ENCODE data around the gene TMEM272. TPM values are rescaled to one million over a fixed set of nuclear protein-coding genes. Genes with fewer than 3 reads are reported as not detected.

Gene TMEM272
- total and polyA plus RNA-seq, 2 donors (not counting 3 experiments of a cell fraction or from before 2014, with no cell fraction given) = not detected

- BruUV-seq (replicated peaks) = no TSS peak
- Histone ChIP-seq H3K79me2 (ENCODE audit: control insufficient read depth, insufficient read depth, low read length) (no peaks in the 10 kb centered on the region), H3K27ac (ENCODE audit: insufficient read depth, low read depth, low read length) (no peak overlapping the region), H3K9me3 (replicated peaks; ENCODE audit: control insufficient read depth, insufficient read depth, low read length) (no peaks in the 10 kb centered on the region), H3K9ac (replicated peaks; ENCODE audit: extremely low read depth, insufficient read depth, low read length) (no peak overlapping the region), H3K9me1 (replicated peaks; ENCODE audit: control insufficient read depth, extremely low read depth, insufficient read depth, low read length) (no peaks in the 10 kb centered on the region), H3K4me1 (ENCODE audit: control insufficient read depth, extremely low read depth, insufficient read depth, low read length) (no peaks in the 10 kb centered on the region), H3K36me3 (ENCODE audit: control insufficient read depth in 2 of 2, extremely low read depth in 1 of 2, insufficient read depth in 2 of 2, low read length in 2 of 2) (no peaks in the 10 kb centered on the region), H3K4me3 (replicated peaks in 1 of 3; ENCODE audit: insufficient read depth in 1 of 3, low read depth in 1 of 3, low read length in 3 of 3) (no peak overlapping the region), H2AFZ (ENCODE audit: low read depth, low read length) (no peak overlapping the region), H3K27me3 (ENCODE audit: control insufficient read depth in 2 of 2, insufficient read depth in 2 of 2, low read length in 2 of 2) (peaks cover 6 to 11% of the 10 kb centered on the region in 2 experiments), H3K4me2 (ENCODE audit: insufficient read depth, low read length) (no peak overlapping the region), H4K20me1 (replicated peaks; ENCODE audit: control insufficient read depth, extremely low read depth, insufficient read depth, low read length) (no peaks in the 10 kb centered on the region)
- dilution Hi-C loops (cut with MboI; ENCODE audit: extremely low pct_ligation_motif_present, low sequenced_read_pairs) = no loop called here
- DNase-seq (ENCODE audit: low read depth, low spot score) = no peak
- intact Hi-C loops (cut with micrococcal nuclease) = no loop called here
- FAIRE-seq = no peak
- POLR2A ChIA-PET = no interaction called here
- no peak for TF ChIP-seq JUN (IDR thresholded peaks at IDR 0.05; ENCODE audit: borderline replicate concordance, insufficient read depth, insufficient read length, low read depth)
- CTCF ChIA-PET = no interaction called here
Observed at GRCh38 chr13:51841732-51842131, 3.2 kb downstream of the TMEM272 start.

GRCh38 chr13:51840917-51841316 lies 4.1 kb downstream of the TMEM272 start:
- Histone ChIP-seq H3K4me1 (ENCODE audit: control insufficient read depth, extremely low read depth, insufficient read depth, low read length) (no peaks in the 10 kb centered on the region), H3K4me2 (ENCODE audit: insufficient read depth, low read length) (no peak overlapping the region), H3K9me3 (replicated peaks; ENCODE audit: control insufficient read depth, insufficient read depth, low read length) (no peaks in the 10 kb centered on the region), H3K4me3 (replicated peaks in 1 of 3; ENCODE audit: insufficient read depth in 1 of 3, low read depth in 1 of 3, low read length in 3 of 3) (no peak overlapping the region), H3K9me1 (replicated peaks; ENCODE audit: control insufficient read depth, extremely low read depth, insufficient read depth, low read length) (no peaks in the 10 kb centered on the region), H4K20me1 (replicated peaks; ENCODE audit: control insufficient read depth, extremely low read depth, insufficient read depth, low read length) (no peaks in the 10 kb centered on the region), H3K27me3 (ENCODE audit: control insufficient read depth in 2 of 2, insufficient read depth in 2 of 2, low read length in 2 of 2) (peaks cover 6 to 11% of the 10 kb centered on the region in 2 experiments), H3K9ac (replicated peaks; ENCODE audit: extremely low read depth, insufficient read depth, low read length) (no peak overlapping the region), H3K79me2 (ENCODE audit: control insufficient read depth, insufficient read depth, low read length) (no peaks in the 10 kb centered on the region), H3K36me3 (ENCODE audit: control insufficient read depth in 2 of 2, extremely low read depth in 1 of 2, insufficient read depth in 2 of 2, low read length in 2 of 2) (no peaks in the 10 kb centered on the region), H3K27ac (ENCODE audit: insufficient read depth, low read depth, low read length) (no peak overlapping the region), H2AFZ (ENCODE audit: low read depth, low read length) (no peak overlapping the region)
- FAIRE-seq = no peak
- CTCF ChIA-PET = interaction anchor here (0.6 kb wide), 1 partner anchor 25 kb away, joined by 3 read pairs; no protein-coding TSS in a partner anchor
- dilution Hi-C loops (cut with MboI; ENCODE audit: extremely low pct_ligation_motif_present, low sequenced_read_pairs) = no loop called here
- BruUV-seq (replicated peaks) = no TSS peak
- TF ChIP-seq FOS (IDR thresholded peaks at IDR 0.05; ENCODE audit: borderline replicate concordance, insufficient read depth, low read length) = no peak
- TF ChIP-seq EZH2 (IDR thresholded peaks at IDR 0.05; ENCODE audit: borderline replicate concordance, low read depth, low read length, severe bottlenecking) = no peak
- TF ChIP-seq JUN (IDR thresholded peaks at IDR 0.05; ENCODE audit: borderline replicate concordance, insufficient read depth, insufficient read length, low read depth) = no peak
- no peak for TF ChIP-seq POLR2A (IDR thresholded peaks at IDR 0.05; ENCODE audit: low read depth, low read length)
- no peak for TF ChIP-seq POLR2AphosphoS5 (IDR thresholded peaks at IDR 0.05; ENCODE audit: insufficient read depth, low read depth, low read length)
- TF ChIP-seq, protein P1, sequence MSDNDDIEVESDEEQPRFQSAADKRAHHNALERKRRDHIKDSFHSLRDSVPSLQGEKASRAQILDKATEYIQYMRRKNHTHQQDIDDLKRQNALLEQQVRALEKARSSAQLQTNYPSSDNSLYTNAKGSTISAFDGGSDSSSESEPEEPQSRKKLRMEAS (IDR thresholded peaks at IDR 0.05; ENCODE audit: insufficient read depth, insufficient read length) = no peak
- TF ChIP-seq MYC (IDR thresholded peaks at IDR 0.05; ENCODE audit: low read depth, low read length) = no peak
- TF ChIP-seq GATA2 (IDR thresholded peaks at IDR 0.05; ENCODE audit: insufficient read depth, insufficient read length, low read depth, low read length) = no peak
- TF ChIP-seq CTCF (IDR thresholded peaks at IDR 0.05; ENCODE audit: extremely low read depth in 1 of 2, insufficient read depth in 1 of 2, low read depth in 1 of 2, low read length in 2 of 2) = no peak
- POLR2A ChIA-PET = no interaction called here
- intact Hi-C loops (cut with micrococcal nuclease) = no loop called here
- no peak for DNase-seq (ENCODE audit: low read depth, low spot score)

Measured in endothelial cell of umbilical vein (primary cell).